CD4-positive, alpha-beta T cell treated with Interleukin-17A for 4 hours (primary cell): Measurements from ENCODE around the gene PCDHB7.
"Not testable (repeated sequence)": the region's sequence is repeated elsewhere in the genome, so short reads cannot be mapped to it uniquely, and the experiment has no call there.

Experiments
- DNase-seq: peaks from one replicate; pipeline ENCODE4 v3.0.0-alpha.2; 2020; ENCODE audit warnings: mixed read lengths

PCDHB7 gene

DNA sequence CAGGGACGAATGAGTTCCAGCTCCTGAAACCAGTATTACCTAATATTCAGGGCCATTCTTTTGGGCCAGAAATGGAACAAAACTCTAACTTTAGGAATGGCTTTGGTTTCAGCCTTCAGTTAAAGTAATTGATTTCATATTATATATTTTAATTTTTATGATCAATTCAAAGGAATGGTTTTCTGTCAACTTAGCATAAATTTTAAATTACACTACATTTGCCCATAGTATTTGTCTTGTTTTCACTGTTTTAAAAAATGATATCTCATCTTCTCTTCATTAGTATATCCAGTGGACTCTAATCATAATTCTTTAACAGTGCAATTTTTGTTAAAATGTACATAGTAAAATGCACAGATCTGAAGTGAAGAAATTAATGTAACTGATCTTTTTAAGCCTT lies 7.9 kb downstream of the PCDHB7 start:
- DNase-seq = no peak

DNA sequence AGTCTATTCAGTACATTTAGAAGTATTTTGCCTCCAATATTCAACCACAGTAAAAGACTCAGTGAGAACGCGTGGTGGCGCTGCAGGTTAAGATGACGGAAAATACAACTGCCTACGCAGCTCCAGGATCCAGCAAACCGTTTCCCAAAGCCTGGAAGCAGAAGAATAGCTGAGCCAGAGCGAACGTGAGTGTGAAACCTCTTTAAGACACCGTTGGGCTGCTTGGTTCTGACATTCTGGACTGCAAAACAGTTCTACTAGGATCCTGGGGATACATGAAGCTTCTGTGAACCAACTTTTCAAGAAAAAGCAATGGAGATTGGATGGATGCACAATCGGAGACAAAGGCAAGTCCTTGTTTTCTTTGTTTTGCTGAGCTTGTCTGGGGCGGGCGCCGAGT lies 9.8 kb downstream of the PCDHB7 start, which contains the start of gene PCDHB16:
TSS of gene PCDHB16 (plus strand) at position 140 of the 400 bp plus-strand sequence. CDS start at position 313, 173 bp downstream.
- no peak for DNase-seq

- not testable (repeated sequence) for DNase-seq
Observed at GRCh38 chr5:141184117-141184855, 11.8 kb downstream of the PCDHB7 start.

GRCh38 chr5:141186897-141187512 lies 14.6 kb downstream of the PCDHB7 start, which contains the start of gene PCDHB9:
PCDHB9 (plus strand) TSS chr5:141187161; CDS start chr5:141187319, 158 bp downstream.
- DNase-seq = peak; percentile 29

DNA sequence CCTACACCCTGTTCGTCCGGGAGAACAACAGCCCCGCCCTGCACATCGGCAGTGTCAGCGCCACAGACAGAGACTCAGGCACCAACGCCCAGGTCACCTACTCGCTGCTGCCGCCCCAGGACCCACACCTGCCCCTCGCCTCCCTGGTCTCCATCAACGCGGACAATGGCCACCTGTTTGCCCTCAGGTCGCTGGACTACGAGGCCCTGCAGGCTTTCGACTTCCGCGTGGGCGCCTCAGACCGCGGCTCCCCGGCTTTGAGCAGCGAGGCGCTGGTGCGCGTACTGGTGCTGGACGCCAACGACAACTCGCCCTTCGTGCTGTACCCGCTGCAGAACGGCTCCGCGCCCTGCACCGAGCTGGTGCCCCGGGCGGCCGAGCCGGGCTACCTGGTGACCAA lies 16.2 kb downstream of the PCDHB7 start:
- DNase-seq = not testable (repeated sequence)

- not testable (repeated sequence) for DNase-seq
Observed at GRCh38 chr5:141189131-141189530, 16.7 kb downstream of the PCDHB7 start.

GRCh38 chr5:141192110-141192725 lies 19.8 kb downstream of the PCDHB7 start, which contains the start of gene PCDHB10:
PCDHB10 (plus strand) TSS chr5:141192353; CDS start chr5:141192553, 200 bp downstream.
- DNase-seq = peak; percentile 21

- not testable (repeated sequence) for DNase-seq
Observed at GRCh38 chr5:141194332-141194731, 21.9 kb downstream of the PCDHB7 start.

DNA sequence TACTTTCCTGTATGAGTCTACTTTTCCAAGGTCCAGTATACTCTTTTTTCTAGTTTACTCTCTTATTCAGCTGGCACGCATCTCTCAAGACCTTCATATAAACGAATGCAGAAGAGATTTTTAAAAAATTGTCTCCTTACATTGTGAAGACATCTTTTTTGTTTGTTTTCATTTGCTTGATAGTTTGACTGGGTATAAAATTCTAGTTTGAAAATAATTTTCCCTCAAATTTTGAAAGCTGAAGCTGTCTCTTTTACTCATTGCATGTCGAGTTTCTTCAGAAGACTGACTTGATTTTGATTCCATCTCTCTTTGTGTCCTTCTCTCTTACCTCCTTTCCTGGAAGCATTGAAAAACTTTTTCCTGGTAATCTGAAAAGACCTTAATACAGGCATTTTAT lies 23.9 kb downstream of the PCDHB7 start:
- no peak for DNase-seq

DNA sequence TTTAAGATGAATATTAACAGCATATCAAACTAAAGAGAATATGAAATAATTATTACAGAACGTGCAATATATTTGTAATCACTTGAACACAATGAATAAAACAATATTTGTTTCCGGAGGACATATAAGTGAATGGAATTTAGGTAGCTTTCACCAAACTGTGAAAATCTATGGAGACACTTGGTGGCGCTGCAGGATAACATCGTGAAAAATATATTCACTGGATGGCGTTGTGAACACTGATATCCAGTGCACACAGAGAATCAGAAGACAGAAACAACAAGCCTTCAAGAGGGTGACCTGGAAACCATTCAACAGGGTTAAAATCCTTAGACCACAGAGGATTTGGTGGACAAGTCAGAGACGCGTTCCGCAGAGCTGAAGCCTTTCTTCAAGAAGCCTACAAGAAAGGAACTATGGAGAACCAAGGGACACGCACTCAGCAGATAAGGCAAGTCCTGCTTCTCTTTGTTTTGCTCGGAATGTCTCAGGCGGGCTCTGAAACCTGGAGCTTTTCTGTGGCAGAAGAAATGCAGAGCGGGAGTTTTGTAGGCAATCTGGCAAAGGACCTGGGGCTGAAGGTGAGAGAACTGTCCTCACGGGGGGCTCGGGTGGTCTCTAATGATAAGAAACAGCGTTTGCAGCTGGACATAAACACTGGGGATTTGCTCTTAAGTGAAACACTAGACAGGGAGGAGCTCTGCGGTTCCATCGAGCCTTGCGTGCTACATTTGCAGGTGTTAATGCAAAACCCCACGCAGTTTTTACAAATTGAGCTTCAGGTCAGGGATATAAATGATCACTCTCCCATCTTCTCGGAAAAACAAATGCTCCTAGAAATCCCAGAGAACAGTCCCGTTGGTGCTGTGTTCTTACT lies 27.2 kb downstream of the PCDHB7 start, which contains the start of gene PCDHB11:
TSS of gene PCDHB11 (plus strand) at position 269 of the 877 bp plus-strand sequence. CDS start at position 417, 148 bp downstream.
- DNase-seq = no peak

- DNase-seq = not testable (repeated sequence)
Observed at GRCh38 chr5:141201126-141201525, 28.7 kb downstream of the PCDHB7 start.

- not testable (repeated sequence) for DNase-seq
Observed at GRCh38 chr5:141201646-141202045, 29.2 kb downstream of the PCDHB7 start.

DNA sequence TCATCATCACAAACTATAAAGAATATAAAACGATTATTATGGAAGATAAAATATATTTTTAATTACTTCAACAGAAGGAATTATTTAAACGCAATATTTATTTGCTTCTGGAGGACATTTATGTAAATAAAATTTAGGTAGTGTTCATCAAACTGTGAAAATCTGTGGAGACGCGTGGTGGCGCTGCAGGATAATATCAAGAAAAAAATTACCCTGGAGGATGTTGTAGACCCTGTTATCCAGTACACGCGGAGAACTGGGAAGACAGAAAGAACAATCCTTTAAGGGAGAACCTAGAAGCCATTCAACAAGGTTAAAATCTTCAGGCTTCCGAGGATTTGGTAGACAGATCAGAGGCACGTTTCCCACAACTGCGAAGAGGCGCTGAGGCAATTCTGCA lies 36.0 kb downstream of the PCDHB7 start, which contains the start of gene PCDHB12:
TSS of gene PCDHB12 (plus strand) at position 242 of the 400 bp plus-strand sequence. CDS start 189 bp downstream, outside the sequence.
- no peak for DNase-seq

DNA sequence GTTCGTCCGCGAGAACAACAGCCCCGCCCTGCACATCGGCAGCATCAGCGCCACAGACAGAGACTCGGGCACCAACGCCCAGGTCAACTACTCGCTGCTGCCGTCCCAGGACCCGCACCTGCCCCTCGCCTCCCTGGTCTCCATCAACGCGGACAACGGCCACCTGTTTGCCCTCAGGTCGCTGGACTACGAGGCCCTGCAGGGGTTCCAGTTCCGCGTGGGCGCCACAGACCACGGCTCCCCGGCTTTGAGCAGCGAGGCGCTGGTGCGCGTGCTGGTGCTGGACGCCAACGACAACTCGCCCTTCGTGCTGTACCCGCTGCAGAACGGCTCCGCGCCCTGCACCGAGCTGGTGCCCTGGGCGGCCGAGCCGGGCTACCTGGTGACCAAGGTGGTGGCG lies 37.8 kb downstream of the PCDHB7 start:
- DNase-seq = not testable (repeated sequence)

GRCh38 chr5:141210849-141211248 lies 38.4 kb downstream of the PCDHB7 start:
- DNase-seq = not testable (repeated sequence)

GRCh38 chr5:141213656-141214339 lies 41.4 kb downstream of the PCDHB7 start, which contains the start of gene PCDHB13:
PCDHB13 (plus strand) TSS chr5:141213919; CDS start chr5:141214124, 205 bp downstream.
- peak; percentile 34 for DNase-seq

DNA sequence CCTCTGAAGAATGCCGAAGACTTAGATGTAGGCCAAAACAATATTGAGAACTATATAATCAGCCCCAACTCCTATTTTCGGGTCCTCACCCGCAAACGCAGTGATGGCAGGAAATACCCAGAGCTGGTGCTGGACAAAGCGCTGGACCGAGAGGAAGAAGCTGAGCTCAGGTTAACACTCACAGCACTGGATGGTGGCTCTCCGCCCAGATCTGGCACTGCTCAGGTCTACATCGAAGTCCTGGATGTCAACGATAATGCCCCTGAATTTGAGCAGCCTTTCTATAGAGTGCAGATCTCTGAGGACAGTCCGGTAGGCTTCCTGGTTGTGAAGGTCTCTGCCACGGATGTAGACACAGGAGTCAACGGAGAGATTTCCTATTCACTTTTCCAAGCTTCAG lies 42.1 kb downstream of the PCDHB7 start:
- not testable (repeated sequence) for DNase-seq

- DNase-seq = not testable (repeated sequence)
Observed at GRCh38 chr5:141215504-141215903, 43.1 kb downstream of the PCDHB7 start.

DNA sequence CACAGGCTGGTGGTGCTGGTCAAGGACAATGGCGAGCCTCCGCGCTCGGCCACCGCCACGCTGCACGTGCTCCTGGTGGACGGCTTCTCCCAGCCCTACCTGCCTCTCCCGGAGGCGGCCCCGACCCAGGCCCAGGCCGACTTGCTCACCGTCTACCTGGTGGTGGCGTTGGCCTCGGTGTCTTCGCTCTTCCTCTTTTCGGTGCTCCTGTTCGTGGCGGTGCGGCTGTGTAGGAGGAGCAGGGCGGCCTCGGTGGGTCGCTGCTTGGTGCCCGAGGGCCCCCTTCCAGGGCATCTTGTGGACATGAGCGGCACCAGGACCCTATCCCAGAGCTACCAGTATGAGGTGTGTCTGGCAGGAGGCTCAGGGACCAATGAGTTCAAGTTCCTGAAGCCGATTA lies 43.6 kb downstream of the PCDHB7 start:
- not testable (repeated sequence) for DNase-seq

- DNase-seq = no peak
Observed at GRCh38 chr5:141223112-141223783, 50.8 kb downstream of the PCDHB7 start, which contains the start of gene PCDHB14. PCDHB14 (plus strand) TSS chr5:141223343; CDS start chr5:141223506, 163 bp downstream.

GRCh38 chr5:141224844-141225243 lies 52.4 kb downstream of the PCDHB7 start:
- DNase-seq = not testable (repeated sequence)
